Umbilical cord (tissue), 2 donors: Measurements from ENCODE around the gene PDIA6. TPM values are rescaled to one million over a fixed set of nuclear protein-coding genes. Genes with fewer than 3 reads are reported as not detected.

Experiments
- DNase-seq: peaks from one replicate; pipeline ENCODE4 v3.0.0-alpha.2; 2015; ENCODE audit warnings: low spot score
- total RNA-seq: library from RNA; depleted of rRNA; stranded (reverse); fragments of >200 nt; gene quantifications from one replicate; pipeline ENCODE4 v1.2.3, GENCODE V29; 2014; ENCODE audit warnings: low replicate concordance; ENCODE audit not compliant: insufficient read depth

Gene PDIA6, protein sequence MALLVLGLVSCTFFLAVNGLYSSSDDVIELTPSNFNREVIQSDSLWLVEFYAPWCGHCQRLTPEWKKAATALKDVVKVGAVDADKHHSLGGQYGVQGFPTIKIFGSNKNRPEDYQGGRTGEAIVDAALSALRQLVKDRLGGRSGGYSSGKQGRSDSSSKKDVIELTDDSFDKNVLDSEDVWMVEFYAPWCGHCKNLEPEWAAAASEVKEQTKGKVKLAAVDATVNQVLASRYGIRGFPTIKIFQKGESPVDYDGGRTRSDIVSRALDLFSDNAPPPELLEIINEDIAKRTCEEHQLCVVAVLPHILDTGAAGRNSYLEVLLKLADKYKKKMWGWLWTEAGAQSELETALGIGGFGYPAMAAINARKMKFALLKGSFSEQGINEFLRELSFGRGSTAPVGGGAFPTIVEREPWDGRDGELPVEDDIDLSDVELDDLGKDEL
- total RNA-seq: 229 TPM

DNA sequence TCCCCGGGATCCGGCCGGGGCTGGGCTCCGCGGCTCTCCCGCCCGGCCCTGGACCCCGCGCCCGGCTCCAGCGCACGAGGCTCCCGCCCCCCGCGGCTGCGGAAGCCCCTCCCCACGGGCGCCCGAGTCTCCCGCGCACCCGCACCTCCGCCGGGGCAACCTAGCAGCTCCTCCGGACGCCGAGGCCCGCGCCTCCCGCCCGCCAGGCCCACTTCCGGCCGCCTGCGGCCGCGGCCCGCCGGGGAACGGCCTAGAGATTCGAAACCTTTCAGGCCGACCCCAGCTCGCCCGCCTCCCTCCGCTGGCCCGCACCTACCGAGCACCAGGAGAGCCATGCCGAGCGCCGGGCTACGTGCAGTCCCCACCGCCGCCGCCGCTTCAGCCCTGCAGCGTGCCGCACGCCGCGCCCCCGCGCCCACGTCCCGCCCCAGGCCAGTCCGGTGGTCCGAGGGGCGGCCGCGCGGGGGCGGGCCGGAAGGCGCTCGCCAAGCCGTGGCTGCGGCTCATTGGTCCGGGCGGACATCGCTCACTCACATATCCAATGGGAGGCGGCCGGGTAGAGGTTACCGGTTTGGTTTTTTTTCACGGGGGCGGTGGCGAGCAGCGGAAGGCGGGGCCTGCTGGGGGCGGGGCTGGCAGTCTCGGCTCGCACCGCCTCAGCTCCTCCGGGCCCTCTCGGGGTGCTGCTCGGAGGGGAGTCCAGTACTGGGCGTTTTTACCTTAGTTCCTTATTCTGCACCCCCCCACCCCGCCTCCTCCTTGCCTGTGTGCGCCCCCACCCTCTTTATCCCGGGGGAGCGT lies at the start of gene PDIA6:
TSS of gene PDIA6 (minus strand) at position 424 of the 801 bp plus-strand sequence. CDS start at position 335, 89 bp downstream.
- DNase-seq: peak; percentile 98

DNA sequence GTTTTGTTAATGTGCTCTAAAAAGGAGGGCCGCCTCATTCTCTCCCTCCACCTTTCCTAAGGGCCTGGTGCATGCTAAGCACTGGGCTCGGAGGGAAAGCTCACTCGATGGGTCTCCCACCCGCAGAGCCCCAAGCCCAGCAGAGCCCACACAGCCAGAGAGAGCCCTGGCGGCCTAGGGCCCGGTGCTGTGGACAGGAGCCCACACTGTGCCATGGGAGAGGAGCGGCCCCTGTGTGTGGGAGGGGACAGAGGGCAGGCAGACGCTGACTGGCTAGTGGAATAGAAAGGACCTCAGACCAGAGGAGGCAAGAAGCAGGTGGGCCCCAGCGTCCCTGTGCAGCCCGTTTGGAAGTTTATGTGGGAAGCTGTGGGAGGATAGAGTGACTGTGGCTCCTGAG lies 49.7 kb upstream of the PDIA6 start:
- no peak for DNase-seq

- no peak for DNase-seq
Observed at GRCh38 chr2:10861765-10862164, 49.2 kb upstream of the PDIA6 start.

DNA sequence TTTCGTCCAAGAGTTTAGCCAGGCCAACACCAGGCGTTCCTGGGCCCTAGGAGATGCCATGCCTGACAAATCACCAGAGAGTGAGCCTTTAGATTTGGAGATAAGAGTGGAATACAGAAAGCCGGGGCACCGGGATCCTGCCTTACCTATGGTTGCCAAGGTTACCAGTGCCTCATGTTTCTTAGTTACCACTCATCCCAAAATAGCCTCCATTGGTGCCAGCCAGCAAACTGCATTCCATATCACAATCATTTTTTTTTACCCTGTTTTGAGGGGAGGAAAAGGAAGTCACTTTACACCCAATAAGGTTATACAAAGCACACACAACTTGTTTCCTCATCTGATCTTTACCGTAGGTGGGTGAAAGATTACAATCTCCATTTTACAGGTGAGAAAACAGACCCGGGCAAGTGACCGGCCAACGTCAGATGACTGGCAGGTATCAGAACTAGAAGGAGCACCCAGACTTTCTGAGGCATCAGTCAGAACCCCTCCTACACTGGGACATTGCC lies 48.3 kb upstream of the PDIA6 start:
- DNase-seq: no peak

DNA sequence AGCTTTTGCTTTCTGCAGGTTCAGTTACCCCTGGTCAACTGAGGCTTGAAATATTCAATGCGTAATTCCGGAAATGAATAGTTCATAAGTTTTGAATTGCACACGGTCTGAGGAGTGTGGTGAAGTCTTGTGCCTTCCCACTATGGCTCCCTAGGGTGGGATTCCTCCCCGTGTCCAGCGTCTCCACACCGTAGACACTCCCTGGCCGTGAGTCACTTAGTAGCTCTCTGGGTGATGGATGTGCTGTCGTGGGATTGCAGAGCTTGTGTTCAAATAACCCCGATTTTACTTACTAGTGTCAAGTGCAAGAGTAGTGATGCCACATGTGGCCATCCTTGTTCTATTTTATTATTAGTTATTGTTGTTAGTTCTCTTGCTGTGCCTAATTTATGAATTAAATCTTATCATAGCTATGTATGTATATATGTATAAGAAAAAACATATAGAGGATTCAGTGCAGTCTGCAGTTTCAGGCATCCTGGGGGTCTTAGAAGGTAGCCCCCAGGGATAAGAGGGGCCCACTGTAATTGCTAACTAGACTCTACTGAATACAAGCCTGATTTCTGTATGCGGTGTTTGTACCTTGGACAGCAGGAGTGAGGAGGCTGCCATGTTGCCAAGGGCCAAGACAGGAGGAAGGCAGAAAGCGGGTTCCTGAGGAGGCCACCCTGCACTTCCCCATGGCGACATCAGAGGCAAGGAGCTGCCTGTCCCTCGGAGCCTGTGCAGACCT lies 47.7 kb upstream of the PDIA6 start:
- DNase-seq: no peak

GRCh38 chr2:10859278-10859677 lies 46.7 kb upstream of the PDIA6 start:
- DNase-seq: no peak

GRCh38 chr2:10848541-10848940 lies 36.0 kb upstream of the PDIA6 start:
- DNase-seq: no peak

DNA sequence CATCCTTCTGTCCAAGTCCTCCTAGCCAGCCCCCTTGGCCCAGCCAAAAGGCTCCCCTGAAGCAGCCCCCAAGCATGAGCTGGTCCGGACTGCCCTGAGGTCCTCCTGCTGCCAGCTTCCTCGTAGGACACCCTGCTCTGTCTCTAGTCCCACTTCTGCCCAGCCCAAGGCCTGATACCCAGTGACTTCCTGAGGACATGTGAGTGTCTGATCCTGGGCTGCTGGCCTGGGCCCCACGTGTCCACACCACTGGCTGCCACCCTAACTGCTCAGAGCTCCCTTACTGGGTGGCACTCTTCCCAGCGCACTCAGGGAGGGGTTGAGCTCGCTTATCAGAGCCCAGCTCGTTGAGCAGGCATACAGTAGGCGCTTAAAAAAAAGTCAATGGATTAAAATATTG lies 34.4 kb upstream of the PDIA6 start:
- no peak for DNase-seq

- no peak for DNase-seq
Observed at GRCh38 chr2:10846110-10846861, 33.7 kb upstream of the PDIA6 start.

DNA sequence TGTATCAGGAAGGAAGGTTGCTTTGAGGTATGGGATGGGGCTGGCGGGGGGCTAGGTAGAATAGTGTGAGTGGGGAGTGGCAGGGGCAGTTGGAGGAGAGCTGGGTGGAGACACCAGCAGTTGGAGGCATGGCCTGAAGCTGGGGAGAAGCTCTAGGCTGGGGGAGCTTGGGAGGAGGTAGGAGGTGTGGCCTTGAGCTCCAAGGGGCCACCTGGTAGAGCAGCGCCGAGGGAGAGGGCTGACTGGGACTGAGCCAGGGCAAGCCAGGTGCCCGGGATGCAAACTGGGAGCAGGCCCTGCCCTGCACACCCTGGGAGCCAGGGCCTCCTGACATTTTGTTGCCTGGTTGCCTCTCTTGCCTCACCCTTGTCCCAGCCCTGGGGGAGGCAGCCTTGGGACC lies 33.1 kb upstream of the PDIA6 start:
- DNase-seq: no peak

DNA sequence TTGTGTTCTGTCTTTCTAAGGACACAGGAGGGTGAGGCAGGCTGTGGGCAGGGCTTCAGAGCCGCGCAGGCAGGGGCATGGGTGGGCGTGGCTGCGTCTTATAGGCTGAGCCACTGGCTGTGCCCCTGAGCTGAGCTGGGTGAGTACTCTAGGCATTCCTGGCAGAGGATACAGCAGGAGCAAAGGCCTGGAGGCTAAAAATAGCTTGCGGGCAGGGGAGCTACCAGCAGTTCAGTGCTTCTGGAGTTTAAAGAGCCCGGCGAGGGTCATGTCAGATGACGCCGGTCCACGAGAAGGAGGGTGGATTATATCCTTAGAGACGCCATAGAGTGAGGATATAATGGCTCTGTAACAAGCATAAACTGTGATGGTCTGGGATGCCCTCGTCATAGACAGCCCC lies 31.5 kb upstream of the PDIA6 start:
- peak; percentile 78 for DNase-seq

GRCh38 chr2:10842506-10842905 lies 29.9 kb upstream of the PDIA6 start:
- DNase-seq: no peak

- DNase-seq: no peak
Observed at GRCh38 chr2:10841547-10842219, 29.1 kb upstream of the PDIA6 start.

- peak; percentile 19 for DNase-seq
Observed at GRCh38 chr2:10839813-10840212, 27.2 kb upstream of the PDIA6 start.

- no peak for DNase-seq
Observed at GRCh38 chr2:10838734-10839133, 26.1 kb upstream of the PDIA6 start.

DNA sequence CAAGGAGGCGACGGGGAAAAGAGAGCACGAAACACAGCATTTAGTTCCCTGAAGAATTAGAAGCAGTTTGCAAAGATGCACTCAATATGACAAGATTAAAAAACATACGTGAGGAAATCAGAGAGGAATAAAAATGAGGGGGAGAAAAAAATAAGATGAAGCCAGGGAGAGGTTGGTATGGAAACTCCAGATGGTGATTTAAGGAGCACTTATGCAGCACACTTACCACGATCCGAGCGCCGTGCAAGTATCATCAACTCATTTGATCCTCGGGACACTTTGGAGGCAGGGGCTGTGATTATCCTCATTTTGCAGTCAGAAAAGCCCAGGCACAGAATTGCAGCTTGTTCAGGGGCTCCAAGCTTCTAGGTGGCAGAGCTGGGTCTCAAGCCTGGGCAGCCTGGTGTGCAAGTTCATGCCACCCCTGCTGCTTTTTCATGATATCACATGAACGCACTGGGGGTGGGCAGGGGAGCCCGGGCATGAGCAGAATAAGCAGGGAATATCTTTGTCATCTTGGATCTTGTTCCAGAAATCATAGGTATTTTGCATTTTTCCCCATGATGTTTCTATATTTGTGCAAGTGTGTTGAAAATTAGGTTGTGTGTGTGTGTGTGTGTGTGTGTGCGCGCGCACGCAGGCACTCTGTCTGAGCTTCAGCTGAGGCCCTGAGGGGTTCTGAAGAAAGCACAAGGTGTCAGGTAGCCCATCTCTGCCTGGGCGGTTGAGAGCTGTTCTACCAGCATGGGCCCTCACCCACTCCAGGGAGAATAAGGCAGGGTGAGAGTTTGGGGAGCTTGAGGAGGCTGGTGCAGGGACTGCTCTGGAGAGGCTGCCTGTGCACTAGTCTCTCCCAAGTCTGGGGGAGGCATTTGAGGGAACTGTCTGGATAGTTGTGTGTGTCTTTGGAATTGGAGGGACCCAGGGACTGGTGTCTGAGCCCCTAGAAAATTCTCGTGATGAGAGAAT lies 25.0 kb upstream of the PDIA6 start:
- DNase-seq: no peak

- DNase-seq: no peak
Observed at GRCh38 chr2:10835052-10835970, 22.7 kb upstream of the PDIA6 start.

DNA sequence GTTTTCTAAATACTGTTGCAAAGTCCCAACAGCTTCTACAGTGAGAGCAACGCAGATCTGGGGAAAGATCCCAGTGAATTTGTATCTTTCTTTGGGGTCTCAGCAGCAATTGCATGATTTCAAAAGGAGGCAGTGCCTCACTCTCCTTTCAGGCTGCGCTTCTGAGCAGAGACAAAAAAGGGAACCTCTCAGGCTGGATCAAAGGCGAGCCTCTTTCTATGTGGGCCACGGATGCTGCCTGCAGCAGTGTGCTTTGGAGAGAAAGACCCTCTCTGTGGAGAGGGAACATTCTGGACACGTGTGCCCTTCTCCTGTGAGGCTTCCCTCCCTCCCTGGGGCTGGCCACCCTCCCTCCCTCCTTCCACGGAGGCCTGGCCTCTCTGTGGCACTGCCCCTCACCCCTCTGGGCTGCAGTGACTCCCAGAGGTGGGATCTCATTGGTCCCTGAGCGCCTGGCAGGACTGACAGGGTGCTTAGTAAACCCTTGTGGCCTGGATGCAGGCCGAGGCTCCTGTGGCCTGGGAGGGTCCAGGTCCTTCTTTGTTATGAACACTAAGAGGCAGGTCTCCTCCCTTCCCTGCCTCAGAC lies 21.6 kb upstream of the PDIA6 start:
- DNase-seq: no peak
